Endothelial cell of umbilical vein (primary cell): ENCODE data around the gene MBD6. TPM values are rescaled to one million over a fixed set of nuclear protein-coding genes. Genes with fewer than 3 reads are reported as not detected.

Source experiments
- BruUV-seq: library from RNA; stranded (reverse); fragments of 400-500 nt; replicated peaks from 2 replicates; lab custom pipeline; 2021; lab: Mats Ljungman, UMichigan
- CTCF ChIA-PET: fragments of 300-600, 350-600 bp; sonication (Branson Sonifier 250); formaldehyde crosslinking; loops from one replicate; lab custom pipeline; 2021; ENCODE audit warnings: antibody characterized with exemption, inconsistent platforms; lab: Charles Lee
- POLR2A ChIA-PET: fragments of 300-600, 350-600 bp; sonication (Branson Sonifier 250); formaldehyde crosslinking; loops from one replicate; lab custom pipeline; 2021; ENCODE audit warnings: antibody characterized with exemption, inconsistent platforms; lab: Charles Lee
- DNase-seq: peaks from one replicate; pipeline ENCODE4 v3.0.0-alpha.2; 2011; ENCODE audit warnings: low read depth, low spot score
- FAIRE-seq: peaks from 2 replicates; lab custom pipeline; 2011; peaks lifted over from hg19 to GRCh38; lab: Jason Lieb, UNC
- H2AFZ ChIP-seq: 2 replicates; pipeline ENCODE4 v1.6.0; 2012; ENCODE audit warnings: low read depth, low read length, control low read depth, inconsistent platforms
- H3K27ac ChIP-seq: 2 replicates; pipeline ENCODE4 v1.5.1; 2011; ENCODE audit warnings: low read depth, mild to moderate bottlenecking, control low read depth, low read length, moderate library complexity; ENCODE audit not compliant: insufficient read depth
- H3K27me3 ChIP-seq, 2 experiments: 2 replicates each; pipeline versions ENCODE4 v1.6.0 to v1.6.1; 2011; ENCODE audit warnings: low read length in 2 of 2, mixed read lengths in 1 of 2; ENCODE audit not compliant: control insufficient read depth in 2 of 2, insufficient read depth in 2 of 2
- H3K36me3 ChIP-seq, 2 experiments: 2 replicates in 1 of 2; 3 replicates in 1 of 2; pipeline ENCODE4 v1.5.1; 2011; ENCODE audit warnings: low read length in 2 of 2, mild to moderate bottlenecking in 1 of 2, moderate library complexity in 1 of 2; ENCODE audit not compliant: control insufficient read depth in 2 of 2, insufficient read depth in 2 of 2; ENCODE audit errors: extremely low read depth in 1 of 2
- H3K4me1 ChIP-seq: 3 replicates; pipeline ENCODE4 v1.5.1; 2011; ENCODE audit warnings: mild to moderate bottlenecking, low read length; ENCODE audit not compliant: control insufficient read depth, insufficient read depth; ENCODE audit errors: extremely low read depth
- H3K4me2 ChIP-seq: 2 replicates; pipeline ENCODE4 v1.6.1; 2011; ENCODE audit warnings: low read length, control low read depth, mixed read lengths; ENCODE audit not compliant: insufficient read depth
- H3K4me3 ChIP-seq, 3 experiments: fragments of 200-600 bp in 1 of 3; sonication (generic), shearing (Covaris generic) in 1 of 3; replicated peaks in 1 of 3; 2 replicates each; pipeline ENCODE4 v1.5.1; 2011 to 2016; ENCODE audit warnings: control low read depth in 3 of 3, low read length in 3 of 3, mild to moderate bottlenecking in 2 of 3, inconsistent platforms in 1 of 3, low read depth in 1 of 3, moderate library complexity in 1 of 3; ENCODE audit not compliant: insufficient read depth in 1 of 3
- H3K79me2 ChIP-seq: 2 replicates; pipeline ENCODE4 v1.6.0; 2012; ENCODE audit warnings: low read length, inconsistent platforms; ENCODE audit not compliant: control insufficient read depth, insufficient read depth
- H3K9ac ChIP-seq: replicated peaks from 2 replicates; pipeline ENCODE3; 2011; ENCODE audit warnings: low read length, control low read depth; ENCODE audit not compliant: insufficient read depth; ENCODE audit errors: extremely low read depth
- H3K9me1 ChIP-seq: replicated peaks from 3 replicates; pipeline ENCODE4 v1.6.0; 2011; ENCODE audit warnings: mild to moderate bottlenecking, low read length; ENCODE audit not compliant: control insufficient read depth, insufficient read depth; ENCODE audit errors: extremely low read depth
- H3K9me3 ChIP-seq: replicated peaks from 2 replicates; pipeline ENCODE4 v1.5.1; 2012; ENCODE audit warnings: low read length, inconsistent platforms; ENCODE audit not compliant: control insufficient read depth, insufficient read depth
- H4K20me1 ChIP-seq: replicated peaks from 2 replicates; pipeline ENCODE3; 2011; ENCODE audit warnings: mild to moderate bottlenecking, low read length; ENCODE audit not compliant: control insufficient read depth, insufficient read depth; ENCODE audit errors: extremely low read depth
- CTCF ChIP-seq, 2 donors: IDR thresholded peaks; 1 replicate in 1 of 2; 2 replicates in 1 of 2; pipeline ENCODE4 v1.5.1; 2011; ENCODE audit warnings: low read length in 2 of 2, mild to moderate bottlenecking in 2 of 2, moderate library complexity in 2 of 2, control low read depth in 1 of 2, inconsistent platforms in 1 of 2, low read depth in 1 of 2; ENCODE audit not compliant: insufficient read depth in 1 of 2; ENCODE audit errors: extremely low read depth in 1 of 2
- EZH2 ChIP-seq: IDR thresholded peaks from 2 replicates; pipeline ENCODE4 v1.6.1; 2012; ENCODE audit warnings: borderline replicate concordance, low read depth, mild to moderate bottlenecking, moderate library complexity, low read length, inconsistent platforms; ENCODE audit not compliant: severe bottlenecking
- FOS ChIP-seq: IDR thresholded peaks from 2 replicates; pipeline ENCODE4 v1.6.1; 2011; ENCODE audit warnings: mild to moderate bottlenecking, low read length, moderate library complexity, borderline replicate concordance; ENCODE audit not compliant: insufficient read depth
- GATA2 ChIP-seq: IDR thresholded peaks from 2 replicates; pipeline ENCODE4 v1.7.0; 2011; ENCODE audit warnings: low read depth, mild to moderate bottlenecking, moderate library complexity, mixed read lengths, low read length; ENCODE audit not compliant: insufficient read length, insufficient read depth
- JUN ChIP-seq: IDR thresholded peaks from 2 replicates; pipeline ENCODE4 v1.6.1; 2011; ENCODE audit warnings: borderline replicate concordance, low read depth; ENCODE audit not compliant: insufficient read length, insufficient read depth
- MAX ChIP-seq: IDR thresholded peaks from 2 replicates; pipeline ENCODE4 v1.6.1; 2011; ENCODE audit not compliant: insufficient read depth, insufficient read length
- MYC ChIP-seq: IDR thresholded peaks from one replicate; pipeline ENCODE4 v1.6.1; 2011; ENCODE audit warnings: mild to moderate bottlenecking, low read depth, low read length
- POLR2A ChIP-seq: IDR thresholded peaks from 2 replicates; pipeline ENCODE4 v1.6.1; 2012; ENCODE audit warnings: low read depth, mild to moderate bottlenecking, control low read depth, low read length
- POLR2AphosphoS5 ChIP-seq: IDR thresholded peaks from 2 replicates; pipeline ENCODE4 v1.6.1; 2012; ENCODE audit warnings: low read depth, mild to moderate bottlenecking, control low read depth, low read length, moderate library complexity; ENCODE audit not compliant: insufficient read depth
- dilution Hi-C: fragments of 300-500 bp; cut with MboI; formaldehyde crosslinking; loops from one replicate; pipeline ENCODE4 v1.15.0; 2019; ENCODE audit warnings: low sequenced_read_pairs; ENCODE audit not compliant: extremely low pct_ligation_motif_present
- intact Hi-C: fragments of 100-400 bp; cut with micrococcal nuclease; formaldehyde crosslinking; loops from one replicate; pipeline ENCODE4 v1.10.0; 2022
- polyA plus RNA-seq, 4 experiments: library from polyadenylated mRNA; depleted of rRNA in 3 of 4; stranded (reverse) in 3 of 4; unstranded in 1 of 4; fragments of >200 nt; gene quantifications; 2 replicates each; pipeline versions ENCODE4 v1.2.1 to v1.2.3, GENCODE V29; 2011 to 2012; ENCODE audit warnings: missing spikeins in 1 of 4
- total RNA-seq: library from RNA; stranded (reverse); gene quantifications from 2 replicates; pipeline ENCODE4 v1.2.3, GENCODE V29; 2021

Gene MBD6
- total and polyA plus RNA-seq, 2 donors (not counting 3 experiments of a cell fraction or from before 2014, with no cell fraction given): 10.6 to 95.2 TPM

DNA sequence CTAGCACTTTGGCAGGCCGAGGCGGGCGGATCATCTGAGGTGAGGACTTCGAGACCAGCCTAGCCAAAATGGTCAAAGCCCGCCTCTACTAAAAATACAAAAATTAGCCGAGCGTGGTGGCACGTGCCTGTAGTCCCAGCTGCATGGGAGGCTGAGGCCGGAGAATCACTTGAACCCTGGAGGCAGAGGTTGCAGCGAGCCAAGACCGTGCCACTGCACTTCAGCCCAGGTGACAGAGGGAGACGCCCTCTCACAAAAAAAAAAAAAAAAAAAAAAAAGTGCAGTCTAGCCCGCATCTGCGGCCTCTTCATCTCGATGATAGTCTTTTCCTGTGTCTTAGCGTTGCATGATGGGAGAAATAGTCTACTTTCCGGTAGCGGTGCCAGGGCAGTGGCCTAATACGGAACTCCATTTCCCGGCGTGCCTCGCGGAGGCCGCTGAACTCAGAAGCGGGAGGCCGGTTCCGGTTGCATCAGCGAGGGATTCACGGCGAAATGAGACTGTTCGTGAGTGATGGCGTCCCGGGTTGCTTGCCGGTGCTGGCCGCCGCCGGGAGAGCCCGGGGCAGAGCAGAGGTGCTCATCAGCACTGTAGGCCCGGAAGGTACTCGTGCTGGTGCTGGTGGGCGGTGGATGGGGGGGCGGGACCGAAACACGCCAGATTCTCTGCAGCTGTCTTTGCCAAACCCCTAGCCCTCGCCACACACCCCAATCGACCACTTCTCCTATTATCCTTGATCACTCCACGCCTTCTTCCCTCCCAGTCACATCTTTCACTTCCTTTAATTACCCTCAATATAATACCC is 34.8 kb upstream of the MBD6 start, which contains the start of gene MARS1:
TSS of gene MARS1 (plus strand) at position 472 of the 805 bp plus-strand sequence. CDS start at position 495, 23 bp downstream.
- POLR2A ChIA-PET: interaction anchor here (0.7 kb wide), 1 partner anchor 18 kb away, joined by 8 read pairs; no protein-coding TSS in a partner anchor
- H3K27ac ChIP-seq: peak within 1 kb of the TSS; percentile 48
- peaks cover 8 to 16% of the 10 kb centered on the region in 2 experiments for H3K36me3 ChIP-seq
- FAIRE-seq (peak; percentile 97), DNase-seq (peak; percentile 95)
- BruUV-seq: no TSS peak
- peak within 1 kb of the TSS; percentile 91 for H3K9ac ChIP-seq
- H2AFZ ChIP-seq: peak within 1 kb of the TSS; percentile 77
- peak within 1 kb of the TSS; percentile 87 for H3K4me2 ChIP-seq
- H3K27me3 ChIP-seq: no peaks in the 10 kb centered on the region
- intact Hi-C loops (loop anchor here (1.0 to 5.0 kb wide), 3 partner anchors 28 to 59 kb away; partner anchors contain the start of genes DCTN2, DDIT3, GLI1 and MBD6), dilution Hi-C loops (no loop called here)
- CTCF ChIA-PET: interaction anchor here (1.1 to 1.6 kb wide), 3 partner anchors 9 to 13 kb away, joined by 3 to 5 read pairs (median 3); no protein-coding TSS in a partner anchor
- H3K9me3 ChIP-seq: no peaks in the 10 kb centered on the region
- peaks cover 23% of the 10 kb centered on the region for H3K79me2 ChIP-seq
- peaks cover 9% of the 10 kb centered on the region for H3K4me1 ChIP-seq
- H3K4me3 ChIP-seq: peak within 1 kb of the TSS; percentile 60 to 99 (median 94)
- H4K20me1 ChIP-seq: no peaks in the 10 kb centered on the region
- no peaks in the 10 kb centered on the region for H3K9me1 ChIP-seq
- no peak for TF ChIP-seq GATA2
- no peak for TF ChIP-seq FOS
- TF ChIP-seq POLR2AphosphoS5: peak; percentile 90
- TF ChIP-seq JUN: no peak
- peak; percentile 86 for TF ChIP-seq POLR2A
- TF ChIP-seq MAX: peak; percentile 18
- no peak for TF ChIP-seq CTCF (IDR thresholded peaks at IDR 0.05; ENCODE audit: extremely low read depth in 1 of 2, insufficient read depth in 1 of 2, low read depth in 1 of 2, low read length in 2 of 2)
- no peak for TF ChIP-seq EZH2
- peak; percentile 81 for TF ChIP-seq MYC
